ENCODE data around the gene OR1I1.
"Not testable (repeated sequence)": the region's sequence is repeated elsewhere in the genome, so short reads cannot be mapped to it uniquely, and the experiment has no call there.

OR1I1 gene

GRCh38 chr19:15081911-15082310 is at the start of gene OR1I1:
Gene OR1I1, plus strand, starts transcription at chr19:15082211. Its CDS starts 4,855 bp downstream, at chr19:15087066.
- no peak for DNase-seq

- no peak for DNase-seq
These were observed 46.2 kb upstream of the OR1I1 start for GRCh38 chr19:15035795-15036311.

GRCh38 chr19:15037586-15037985 is 44.4 kb upstream of the OR1I1 start:
- no peak for DNase-seq

GRCh38 chr19:15038294-15038693 is 43.7 kb upstream of the OR1I1 start:
- no peak for DNase-seq

GRCh38 chr19:15042003-15042402 is 40.0 kb upstream of the OR1I1 start:
- DNase-seq: no peak

GRCh38 chr19:15042826-15043225 is 39.2 kb upstream of the OR1I1 start:
- no peak for DNase-seq

- DNase-seq: no peak
These were observed 36.5 kb upstream of the OR1I1 start for GRCh38 chr19:15045506-15045905.

GRCh38 chr19:15047680-15048079 is 34.3 kb upstream of the OR1I1 start:
- no peak for DNase-seq

GRCh38 chr19:15048128-15048527 is 33.9 kb upstream of the OR1I1 start:
- no peak for DNase-seq

- no peak for DNase-seq
These were observed 33.0 kb upstream of the OR1I1 start, which contains the start of gene CASP14 for GRCh38 chr19:15048885-15049541. Gene CASP14, plus strand, starts transcription at chr19:15049480. Its CDS starts 2,772 bp downstream, at chr19:15052252.

GRCh38 chr19:15050639-15051038 is 31.4 kb upstream of the OR1I1 start:
- no peak for DNase-seq

- DNase-seq: no peak
These were observed 20.0 kb upstream of the OR1I1 start for GRCh38 chr19:15062036-15062435.

- not testable (repeated sequence) for DNase-seq
These were observed 11.6 kb upstream of the OR1I1 start for GRCh38 chr19:15070386-15070785.

GRCh38 chr19:15072930-15073647 is 8.9 kb upstream of the OR1I1 start:
- no peak for DNase-seq

- DNase-seq: no peak
These were observed 7.6 kb upstream of the OR1I1 start for GRCh38 chr19:15074371-15074770.

- DNase-seq: no peak
These were observed 6.2 kb upstream of the OR1I1 start for GRCh38 chr19:15075806-15076205.

- DNase-seq: not testable (repeated sequence)
These were observed 2.0 kb upstream of the OR1I1 start for GRCh38 chr19:15080002-15080401.

GRCh38 chr19:15087182-15087581 is 5.2 kb downstream of the OR1I1 start:
- DNase-seq: no peak

- DNase-seq: peak; percentile 21
These were observed 10.1 kb downstream of the OR1I1 start for GRCh38 chr19:15091918-15092753.

- DNase-seq: no peak
These were observed 11.0 kb downstream of the OR1I1 start for GRCh38 chr19:15093001-15093400.

- no peak for DNase-seq
These were observed 14.2 kb downstream of the OR1I1 start for GRCh38 chr19:15096223-15096622.

GRCh38 chr19:15097980-15098379 is 16.0 kb downstream of the OR1I1 start:
- not testable (repeated sequence) for DNase-seq

GRCh38 chr19:15098460-15098859 is 16.4 kb downstream of the OR1I1 start:
- no peak for DNase-seq
